Rectal smooth muscle tissue (tissue), 1 donor: ENCODE results near the gene HOMEZ.
"Not testable (repeated sequence)": the region's sequence is repeated elsewhere in the genome, so short reads cannot be mapped to it uniquely, and the experiment has no call there.

Experiments used
- H3K27ac ChIP-seq: one replicate; pipeline ENCODE4 v1.7.0; 2013; ENCODE audit warnings: low read depth, low read length, inconsistent platforms
- H3K27me3 ChIP-seq: one replicate; pipeline ENCODE4 v1.7.0; 2013; ENCODE audit warnings: low read length; ENCODE audit not compliant: control insufficient read depth, insufficient read depth
- H3K36me3 ChIP-seq: one replicate; pipeline ENCODE4 v1.7.0; 2013; ENCODE audit warnings: low read length; ENCODE audit not compliant: control insufficient read depth, insufficient read depth
- H3K4me1 ChIP-seq: one replicate; pipeline ENCODE4 v1.7.0; 2013; ENCODE audit warnings: low read length; ENCODE audit not compliant: control insufficient read depth, insufficient read depth
- H3K4me3 ChIP-seq: one replicate; pipeline ENCODE4 v1.7.0; 2013; ENCODE audit warnings: low read length
- H3K9ac ChIP-seq: one replicate; pipeline ENCODE4 v1.7.0; 2013; ENCODE audit warnings: low read length

HOMEZ gene

DNA sequence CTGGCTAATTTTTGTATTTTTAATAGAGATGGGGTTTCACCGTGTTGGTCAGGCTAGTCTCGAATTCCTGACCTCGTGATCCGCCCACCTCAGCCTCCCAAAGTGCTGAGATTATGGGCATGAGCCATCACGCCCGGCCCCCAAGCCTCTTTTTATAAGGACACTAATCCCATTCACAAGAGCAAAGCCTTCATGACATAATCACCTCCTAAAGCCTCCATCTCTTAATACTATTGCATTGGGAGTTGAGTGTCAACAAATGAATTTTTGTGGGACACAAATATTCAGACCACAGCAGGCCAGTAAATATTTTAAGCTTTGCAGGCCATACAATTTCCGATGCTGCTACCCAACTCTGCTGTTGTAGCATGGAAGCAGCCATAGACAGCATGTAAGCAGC lies 37.3 kb downstream of the HOMEZ start:
- Histone ChIP-seq H3K9ac (no peak overlapping the region), H3K27me3 (no peaks in the 10 kb centered on the region), H3K36me3 (no peaks in the 10 kb centered on the region), H3K27ac (no peak overlapping the region), H3K4me1 (no peaks in the 10 kb centered on the region), H3K4me3 (no peak overlapping the region)

DNA sequence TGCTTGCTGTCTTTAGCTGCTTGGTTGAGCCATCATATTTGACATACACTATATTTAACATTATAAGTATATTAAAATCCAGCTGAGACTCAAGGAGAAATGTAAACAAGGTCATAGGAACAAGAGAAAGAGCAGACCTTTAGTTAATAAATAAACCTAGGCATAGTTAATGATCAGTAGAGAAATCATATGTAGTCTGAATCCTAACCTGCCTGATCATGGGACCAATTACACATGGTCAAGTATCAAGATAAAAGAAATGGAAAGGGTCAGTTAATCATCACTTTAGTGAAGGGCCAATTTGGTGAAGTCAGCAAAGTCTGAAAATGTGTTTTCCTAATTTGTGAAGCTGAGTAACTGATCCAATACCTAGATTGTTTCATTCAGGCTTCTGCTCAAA lies 40.6 kb downstream of the HOMEZ start:
- Histone ChIP-seq H3K9ac (no peak overlapping the region), H3K27me3 (no peaks in the 10 kb centered on the region), H3K27ac (no peak overlapping the region), H3K4me1 (no peaks in the 10 kb centered on the region), H3K4me3 (no peak overlapping the region), H3K36me3 (no peaks in the 10 kb centered on the region)

DNA sequence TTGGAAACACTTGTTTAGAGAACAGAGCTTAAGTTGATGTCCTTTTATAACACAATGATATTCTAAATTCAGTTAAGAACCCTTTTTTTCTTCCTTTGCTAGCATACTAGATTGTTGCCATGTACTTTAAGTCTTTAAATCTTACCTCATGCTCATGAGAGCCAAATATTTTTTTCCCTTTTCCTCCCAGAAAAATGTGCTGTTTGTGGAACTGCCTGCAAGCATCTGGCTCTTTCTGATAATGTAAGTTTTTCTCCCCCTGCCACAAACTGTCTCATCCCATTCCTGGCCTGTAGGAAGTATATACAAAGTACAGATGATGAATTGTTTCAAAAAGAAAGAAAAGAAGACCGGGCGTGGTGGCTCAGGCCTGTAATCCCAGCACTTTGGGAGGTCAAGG lies 42.9 kb downstream of the HOMEZ start:
- Histone ChIP-seq H3K4me3 (no peak overlapping the region), H3K27ac (no peak overlapping the region), H3K36me3 (no peaks in the 10 kb centered on the region), H3K27me3 (no peaks in the 10 kb centered on the region), H3K4me1 (no peaks in the 10 kb centered on the region), H3K9ac (no peak overlapping the region)

DNA sequence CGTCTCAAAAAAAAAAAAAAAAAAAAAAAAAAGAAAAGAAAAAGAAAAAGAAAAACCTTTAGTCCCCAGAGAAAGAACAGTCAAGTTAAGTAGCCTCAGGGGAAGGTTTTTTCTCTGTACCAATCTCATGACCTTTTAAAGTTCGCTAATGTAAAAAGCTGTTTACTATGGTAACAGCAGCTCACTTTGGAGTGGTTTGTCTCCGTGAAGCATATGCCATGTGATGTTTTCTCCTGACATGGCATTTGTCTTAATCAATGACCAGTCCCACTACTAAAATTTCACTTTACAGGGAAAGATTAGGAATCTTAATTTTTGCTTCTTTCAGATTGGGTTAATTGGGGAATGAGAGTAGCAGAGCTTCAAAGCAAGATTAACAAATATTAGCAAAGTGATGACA lies 43.9 kb downstream of the HOMEZ start:
- Histone ChIP-seq H3K27ac (no peak overlapping the region), H3K4me1 (no peaks in the 10 kb centered on the region), H3K9ac (no peak overlapping the region), H3K27me3 (no peaks in the 10 kb centered on the region), H3K36me3 (no peaks in the 10 kb centered on the region), H3K4me3 (no peak overlapping the region)

DNA sequence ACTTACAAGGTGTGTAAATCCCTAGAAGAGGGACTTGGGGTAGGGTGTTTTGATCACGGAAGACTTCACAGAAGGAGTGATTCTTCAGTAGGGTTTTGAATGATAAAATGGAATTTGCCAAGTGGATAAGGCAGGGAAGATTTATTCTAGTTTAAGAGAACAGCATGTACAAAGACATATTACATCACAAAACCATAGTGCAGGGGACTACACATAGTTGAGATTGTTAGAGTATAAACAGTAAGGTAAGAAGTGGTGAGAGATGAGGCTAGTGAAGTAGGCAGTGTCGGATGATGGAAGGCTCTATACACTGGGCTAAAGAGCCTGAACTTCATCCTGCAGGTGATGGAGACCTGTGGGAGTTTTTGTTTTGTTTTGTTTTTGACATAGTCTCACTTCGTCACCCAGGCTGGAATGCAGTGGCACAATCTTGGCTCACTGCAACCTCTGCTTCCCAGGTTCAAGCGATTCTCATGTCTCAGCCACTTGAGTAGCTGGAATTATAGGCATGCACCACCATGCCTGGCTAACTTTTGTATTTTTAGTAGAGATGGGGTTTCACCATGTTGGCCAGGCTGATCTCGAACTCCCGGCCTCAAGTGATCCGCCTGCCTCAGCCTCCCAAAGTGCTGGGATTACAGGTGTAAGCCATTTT lies 44.7 kb downstream of the HOMEZ start:
- not testable (repeated sequence) for H3K27ac ChIP-seq, H3K4me3 ChIP-seq, H3K9ac ChIP-seq

DNA sequence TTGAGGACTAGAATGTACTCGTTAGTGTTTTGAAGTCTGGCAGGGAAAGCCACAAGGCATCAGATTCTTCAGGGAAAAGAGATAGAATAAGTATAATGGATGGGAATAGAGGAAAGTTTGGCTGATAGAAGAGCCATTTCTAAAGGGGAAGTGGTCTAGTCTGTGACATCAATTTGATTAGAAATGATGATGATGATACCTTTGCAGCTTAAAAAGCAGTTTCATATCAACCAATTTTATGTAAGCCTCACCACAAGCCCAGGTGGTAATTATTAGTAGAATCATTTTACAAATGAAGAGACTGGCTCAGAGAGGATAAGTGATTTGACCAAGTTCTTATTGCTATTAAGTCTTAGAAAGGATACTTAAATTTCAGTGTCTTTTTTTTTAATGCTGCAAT lies 45.3 kb downstream of the HOMEZ start:
- H3K36me3 ChIP-seq = no peaks in the 10 kb centered on the region
- H3K27me3 ChIP-seq = no peaks in the 10 kb centered on the region
- H3K9ac ChIP-seq = no peak overlapping the region
- no peak overlapping the region for H3K4me3 ChIP-seq
- no peaks in the 10 kb centered on the region for H3K4me1 ChIP-seq
- H3K27ac ChIP-seq = no peak overlapping the region

More for the DNA sequence above, 44.7 kb downstream of the HOMEZ start:
- not testable (repeated sequence) for H3K27me3 ChIP-seq, H3K36me3 ChIP-seq, H3K4me1 ChIP-seq

DNA sequence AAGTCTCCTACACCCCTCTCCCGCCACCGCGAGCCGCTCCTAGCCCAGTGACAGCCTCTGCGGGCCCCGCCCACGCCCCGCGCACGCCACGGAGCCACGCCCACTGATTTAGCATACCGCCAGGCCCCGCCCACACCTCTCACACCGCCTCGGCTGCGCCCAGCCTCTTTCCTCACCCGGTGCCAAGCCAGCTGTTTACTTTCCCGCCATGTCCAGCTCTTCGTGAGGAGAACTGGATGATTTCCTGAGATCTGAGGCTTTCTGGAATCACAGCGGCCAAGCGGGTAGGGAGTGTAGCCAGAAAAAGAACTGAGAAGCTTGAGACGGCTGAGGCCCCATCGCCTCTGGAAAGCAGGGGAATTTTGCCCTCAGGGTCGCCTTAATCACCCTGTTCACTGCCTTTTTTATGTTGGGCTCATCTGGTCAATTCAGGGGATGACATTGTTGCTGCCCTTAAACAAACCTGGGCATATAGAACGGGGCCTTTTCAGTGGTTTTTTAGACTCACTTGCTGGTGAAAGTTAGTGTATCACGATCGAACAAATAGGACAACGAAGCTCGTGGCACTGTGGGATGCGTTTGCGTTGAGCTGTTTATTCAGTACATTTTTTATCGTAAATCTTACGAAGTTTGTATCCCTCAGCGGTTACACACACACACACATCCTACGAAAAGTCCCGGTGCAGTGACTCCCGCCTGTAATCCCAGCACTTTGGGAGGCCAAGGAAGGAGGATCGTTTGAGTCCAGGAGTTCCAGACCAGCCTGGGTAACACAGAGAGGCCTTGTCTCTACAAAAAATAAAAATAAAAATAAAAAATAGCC lies 47.9 kb downstream of the HOMEZ start, which contains the start of gene RNF212B:
Gene RNF212B (plus strand): TSS at position 165 of the 823 bp plus-strand sequence. CDS start 2,410 bp downstream, outside the sequence.
- Histone ChIP-seq H3K27me3 (no peaks in the 10 kb centered on the region), H3K36me3 (no peaks in the 10 kb centered on the region), H3K4me3 (peak within 1 kb of the TSS; percentile 51), H3K9ac (no peak within 1 kb of the TSS), H3K27ac (peak within 1 kb of the TSS; percentile 41), H3K4me1 (no peaks in the 10 kb centered on the region)

DNA sequence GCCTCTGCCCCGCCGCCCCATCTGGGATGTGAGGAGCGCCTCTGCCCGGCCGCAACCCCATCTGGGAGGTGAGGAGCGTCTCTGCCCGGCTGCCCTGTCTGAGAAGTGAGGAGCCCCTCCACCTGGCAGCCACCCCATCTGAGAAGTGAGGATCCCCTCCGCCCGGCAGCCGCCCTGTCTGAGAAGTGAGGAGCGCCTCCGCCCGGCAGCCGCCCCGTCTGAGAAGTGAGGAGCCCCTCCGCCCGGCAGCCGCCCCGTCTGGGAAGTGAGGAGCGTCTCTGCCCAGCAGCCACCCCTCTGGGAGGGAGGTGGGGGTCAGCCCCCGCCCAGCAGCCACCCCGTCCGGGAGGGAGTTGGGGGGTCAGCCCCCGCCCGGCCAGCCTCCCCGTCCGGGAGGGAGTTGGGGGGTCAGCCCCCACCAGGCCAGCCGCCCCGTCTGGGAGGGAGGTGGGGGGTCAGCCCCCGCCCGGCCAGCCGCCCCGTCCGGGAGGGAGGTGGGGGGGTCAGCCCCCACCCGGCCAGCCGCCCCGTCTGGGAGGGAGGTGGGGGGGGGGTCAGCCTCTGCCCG lies 53.6 kb downstream of the HOMEZ start:
- not testable (repeated sequence) for H3K27ac ChIP-seq, H3K9ac ChIP-seq, H3K36me3 ChIP-seq, H3K4me3 ChIP-seq, H3K27me3 ChIP-seq, H3K4me1 ChIP-seq

DNA sequence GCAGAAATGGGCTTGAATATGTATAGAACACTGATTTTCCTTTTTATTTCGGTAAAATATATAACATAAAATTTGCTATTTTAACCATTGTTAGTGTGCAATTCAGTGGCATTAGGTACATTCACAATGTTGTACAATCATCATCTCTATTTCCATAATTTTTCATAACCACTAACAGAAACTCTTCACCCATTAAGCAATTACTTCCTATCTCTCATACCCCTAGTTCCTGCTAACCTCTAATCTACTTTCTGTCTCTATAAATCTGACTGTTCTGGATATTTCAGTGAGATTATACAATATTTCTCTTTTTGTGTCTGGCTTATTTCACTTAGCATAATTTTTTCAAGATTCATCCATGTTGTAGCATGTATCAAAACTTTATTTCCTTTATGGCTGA lies 57.1 kb downstream of the HOMEZ start:
- Histone ChIP-seq H3K4me1 (no peaks in the 10 kb centered on the region), H3K36me3 (no peaks in the 10 kb centered on the region), H3K27ac (no peak overlapping the region), H3K4me3 (no peak overlapping the region), H3K27me3 (no peaks in the 10 kb centered on the region), H3K9ac (no peak overlapping the region)

DNA sequence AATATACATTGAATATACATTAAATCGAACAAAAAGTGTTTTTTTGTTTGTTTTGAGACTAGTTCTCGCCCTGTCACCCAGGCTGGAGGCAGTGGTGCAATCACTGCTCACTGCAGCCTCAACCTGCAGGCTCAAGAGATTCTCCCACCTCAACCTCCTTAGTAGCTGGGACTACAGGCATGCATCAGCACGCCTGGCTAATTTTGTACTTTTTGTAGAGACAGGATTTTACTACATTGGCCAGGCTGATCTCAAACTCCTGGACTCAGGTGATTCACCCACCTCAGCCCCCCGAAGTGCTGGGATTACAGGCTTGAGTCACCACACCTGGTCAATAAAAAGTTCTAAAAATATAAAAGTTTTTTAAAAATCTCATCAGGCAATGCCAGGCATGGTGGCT lies 58.4 kb downstream of the HOMEZ start:
- H3K9ac ChIP-seq = no peak overlapping the region
- H3K36me3 ChIP-seq = no peaks in the 10 kb centered on the region
- no peaks in the 10 kb centered on the region for H3K4me1 ChIP-seq
- no peak overlapping the region for H3K27ac ChIP-seq
- H3K4me3 ChIP-seq = no peak overlapping the region
- H3K27me3 ChIP-seq = no peaks in the 10 kb centered on the region

DNA sequence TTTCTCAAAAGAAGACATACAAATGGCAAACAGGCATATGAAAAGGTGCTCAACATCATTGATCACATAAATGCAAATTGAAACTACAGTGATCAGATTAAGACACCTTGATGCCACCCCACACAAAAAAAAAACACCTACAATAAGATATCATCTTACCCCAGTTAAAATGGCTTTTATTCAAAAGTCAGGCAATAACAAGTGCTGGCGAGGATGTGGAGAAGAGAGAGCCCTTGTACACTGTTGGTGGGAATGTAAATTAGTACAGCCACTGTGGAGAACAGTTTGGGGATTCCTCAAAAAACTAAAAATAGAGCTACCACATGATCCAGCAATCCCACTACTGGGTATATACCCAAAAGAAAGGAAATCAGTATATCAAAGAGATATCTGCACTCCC lies 61.0 kb downstream of the HOMEZ start:
- H3K27me3 ChIP-seq, H3K4me3 ChIP-seq, H3K4me1 ChIP-seq, H3K9ac ChIP-seq, H3K27ac ChIP-seq, H3K36me3 ChIP-seq: not testable (repeated sequence)
